Measurements from ENCODE around the gene GNGT1.
"Not testable (repeated sequence)": the region's sequence is repeated elsewhere in the genome, so short reads cannot be mapped to it uniquely, and the experiment has no call there.

Gene GNGT1

GRCh38 chr7:93910076-93910994 lies 4.0 kb downstream of the GNGT1 start:
- DNase-seq: no peak

GRCh38 chr7:93911242-93911641 lies 4.9 kb downstream of the GNGT1 start:
- DNase-seq: not testable (repeated sequence)

DNA sequence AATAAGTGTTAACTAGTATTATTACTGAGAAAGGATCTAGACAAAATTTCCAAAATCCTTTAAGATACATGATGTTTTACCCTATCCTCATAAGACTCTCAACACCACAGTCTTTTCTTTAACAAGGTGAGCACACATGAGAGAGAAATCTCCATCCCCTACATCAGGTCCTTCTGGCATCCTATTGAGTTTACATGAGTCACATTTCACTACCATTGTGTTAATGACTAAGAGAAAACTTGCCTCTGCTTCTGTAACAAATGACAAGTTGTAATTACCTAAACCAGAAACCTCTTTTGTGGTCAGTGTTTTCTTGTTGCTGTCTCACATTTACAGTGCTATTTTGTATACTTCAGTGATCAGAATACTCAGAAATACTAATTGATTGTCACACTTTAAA lies 5.3 kb downstream of the GNGT1 start:
- DNase-seq: not testable (repeated sequence)

DNA sequence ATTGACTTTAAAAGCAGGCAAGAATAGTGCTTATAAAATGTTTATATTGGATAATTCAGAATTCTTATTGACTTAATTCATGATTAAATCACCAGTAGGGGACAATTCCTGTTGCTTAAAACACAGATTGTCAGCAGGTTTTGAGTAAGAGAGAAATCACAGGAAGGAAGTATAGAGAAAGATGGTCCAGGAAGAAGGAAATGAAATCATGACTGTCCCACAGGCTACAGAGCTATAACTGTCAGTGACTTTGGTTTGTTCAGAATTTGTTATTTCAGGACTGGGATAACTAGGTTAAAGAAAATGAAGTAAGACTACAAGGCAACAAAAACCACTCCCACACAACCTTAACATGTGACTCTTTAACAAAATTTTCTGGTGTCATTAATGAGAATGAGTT lies 6.8 kb downstream of the GNGT1 start:
- DNase-seq: peak in 1 of 4 experiments; percentile 3

GRCh38 chr7:93914581-93915066 lies 8.3 kb downstream of the GNGT1 start:
- no peak for DNase-seq

DNA sequence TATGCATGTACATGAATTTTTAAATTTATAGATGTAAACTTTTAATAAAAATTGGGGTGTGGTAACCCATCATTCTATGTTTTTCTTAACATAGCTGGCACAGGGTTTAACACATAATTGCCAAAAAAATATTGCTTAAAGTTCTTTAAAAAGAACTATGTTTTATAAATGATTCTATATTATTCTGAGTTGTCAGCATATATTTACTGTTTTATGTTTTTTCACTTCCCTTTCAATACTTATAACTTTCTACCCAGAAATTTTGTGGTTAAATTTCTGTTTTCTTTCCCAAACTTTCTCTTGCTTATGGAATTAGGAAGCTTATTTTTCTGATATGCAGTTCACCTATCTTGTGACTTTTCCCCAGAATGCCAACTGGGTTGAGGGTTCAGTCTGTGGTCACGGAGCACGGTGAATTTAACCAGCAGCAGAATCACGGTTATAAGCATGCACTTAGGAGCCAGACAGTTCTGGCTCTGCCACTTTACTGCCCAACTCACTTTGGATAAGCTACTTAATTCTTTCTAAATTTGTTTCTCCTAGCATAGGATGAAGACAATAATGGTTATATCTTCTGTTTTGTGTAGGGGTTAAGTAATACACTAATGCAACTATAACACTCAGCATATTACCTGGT lies 9.0 kb downstream of the GNGT1 start:
- not testable (repeated sequence) for DNase-seq

- not testable (repeated sequence) for DNase-seq
Measured at GRCh38 chr7:93915888-93916287, 9.5 kb downstream of the GNGT1 start.

DNA sequence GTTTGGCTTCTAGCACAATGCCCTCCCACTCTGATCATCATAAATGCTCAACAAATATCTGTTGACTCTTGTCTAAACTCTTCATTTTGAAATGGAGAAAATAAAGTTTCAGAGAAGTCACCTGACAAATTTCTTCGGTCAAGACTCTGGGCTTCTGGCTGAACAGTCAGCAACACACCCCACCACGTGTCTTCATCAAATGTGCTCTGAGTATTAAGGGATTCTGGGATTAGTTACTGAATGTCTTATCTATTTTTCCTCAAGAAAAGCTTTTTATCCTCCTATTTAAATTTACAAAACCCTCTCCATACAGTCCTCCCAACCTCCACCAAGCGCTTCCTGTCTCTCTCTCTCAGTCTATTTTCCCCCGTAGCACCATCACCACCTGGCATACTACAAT lies 9.9 kb downstream of the GNGT1 start:
- DNase-seq: not testable (repeated sequence)

- DNase-seq: no peak
Measured at GRCh38 chr7:93920496-93921182, 14.3 kb downstream of the GNGT1 start.

DNA sequence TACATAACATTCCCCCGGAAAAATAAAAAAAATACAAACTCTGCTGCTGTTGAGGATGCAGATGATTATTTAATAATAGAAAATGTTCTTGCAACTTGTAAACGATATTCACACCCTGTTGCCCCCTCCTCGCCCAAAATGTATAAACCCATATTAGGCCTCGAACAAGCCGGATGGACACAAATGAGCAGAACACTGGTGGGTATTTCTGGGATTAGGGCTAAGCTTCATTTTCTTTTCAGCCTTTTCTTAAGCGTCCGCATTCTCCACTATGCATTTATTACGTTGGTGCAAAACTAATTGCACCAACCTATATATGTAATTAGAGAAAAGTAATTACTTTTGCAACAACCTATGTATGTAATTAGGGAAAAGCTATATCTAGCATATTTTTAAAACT lies 14.8 kb downstream of the GNGT1 start:
- no peak for DNase-seq

DNA sequence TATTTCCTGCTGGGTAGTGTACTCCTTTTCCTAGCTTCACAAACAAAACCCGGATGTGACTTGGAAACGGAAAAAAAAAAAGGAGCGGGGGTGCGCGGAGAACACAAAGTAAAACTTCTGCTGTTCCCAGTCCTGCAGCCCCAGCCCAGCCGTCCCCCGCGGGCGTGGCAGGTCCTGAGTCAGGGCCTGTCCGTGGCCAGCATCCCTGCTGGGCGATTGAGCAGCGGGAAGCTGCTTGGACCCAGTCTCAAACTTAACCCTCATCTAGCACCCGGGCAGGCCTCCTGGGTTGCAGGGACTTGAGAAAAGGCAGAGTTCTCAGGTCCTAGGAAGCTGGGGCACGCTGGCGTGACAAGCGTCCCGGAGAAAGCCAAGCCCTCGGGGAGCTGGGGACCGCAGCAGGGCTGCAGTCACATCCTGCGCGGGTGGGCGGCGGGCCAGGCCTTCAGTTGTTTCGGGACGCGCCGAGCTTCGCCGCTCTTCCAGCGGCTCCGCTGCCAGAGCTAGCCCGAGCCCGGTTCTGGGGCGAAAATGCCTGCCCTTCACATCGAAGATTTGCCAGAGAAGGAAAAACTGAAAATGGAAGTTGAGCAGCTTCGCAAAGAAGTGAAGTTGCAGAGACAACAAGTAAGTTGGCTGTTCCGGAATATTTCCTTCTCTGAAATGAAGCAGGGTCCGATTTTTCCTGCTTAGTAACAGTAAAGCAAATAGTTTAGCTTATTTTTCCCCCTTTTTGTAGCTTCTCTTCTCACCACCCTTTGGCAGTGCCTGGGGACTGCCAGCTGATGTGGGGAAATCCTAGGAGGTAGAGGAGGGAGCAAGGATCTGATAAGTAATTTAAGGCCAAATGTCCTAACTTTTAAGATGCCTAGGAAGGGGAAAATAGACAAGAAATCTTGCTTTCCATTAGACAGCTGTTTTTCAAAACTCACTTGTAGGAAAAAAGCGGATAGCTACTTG lies 15.5 kb downstream of the GNGT1 start, which contains the start of gene GNG11:
GNG11 (plus strand) TSS at position 129 of the 960 bp plus-strand sequence; CDS start at position 532, 403 bp downstream.
- DNase-seq: peak; percentile 37 to 65 (median 46)

DNA sequence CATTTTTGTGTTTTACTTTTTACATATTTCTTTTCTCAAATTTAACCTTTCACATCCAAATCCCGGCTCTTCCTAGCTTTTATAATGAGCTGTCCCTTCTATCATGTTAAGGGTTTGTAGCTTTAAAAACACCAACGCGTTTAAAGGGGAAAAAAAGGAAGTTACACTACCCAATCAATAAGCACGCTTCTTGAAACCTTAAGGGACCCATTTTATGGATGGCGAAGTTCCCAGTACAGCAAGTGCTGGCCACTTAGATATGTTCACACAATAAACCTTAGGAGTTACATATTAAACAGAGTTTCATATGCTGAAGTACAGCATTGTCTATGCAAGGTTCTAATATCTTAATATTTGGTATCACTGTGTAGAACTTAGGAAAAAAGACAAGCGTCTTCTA lies 16.9 kb downstream of the GNGT1 start:
- no peak for DNase-seq

GRCh38 chr7:93923942-93924341 lies 17.6 kb downstream of the GNGT1 start:
- no peak for DNase-seq

DNA sequence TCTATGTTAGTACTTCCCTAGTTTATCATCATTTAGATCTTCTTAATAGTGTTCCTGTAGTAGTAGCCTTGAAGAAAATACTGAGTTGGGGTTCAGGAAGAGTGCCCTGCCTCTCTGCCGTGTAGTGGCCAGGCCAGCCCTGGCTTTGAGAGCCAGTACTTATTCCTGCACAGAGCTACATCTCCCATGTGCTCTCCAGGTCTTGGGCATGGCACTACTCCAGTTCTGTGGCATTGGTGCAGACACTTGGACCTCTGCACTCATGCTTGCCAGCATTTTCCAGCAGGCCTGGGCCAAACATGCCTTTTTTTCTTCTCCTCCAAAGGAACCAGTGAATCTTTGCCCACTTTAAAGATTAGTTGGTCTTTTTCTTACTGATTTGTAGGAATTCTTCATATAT lies 20.4 kb downstream of the GNGT1 start:
- no peak for DNase-seq

GRCh38 chr7:93927585-93927984 lies 21.2 kb downstream of the GNGT1 start:
- DNase-seq: no peak

- no peak for DNase-seq
Measured at GRCh38 chr7:93931655-93932054, 25.3 kb downstream of the GNGT1 start.

- no peak for DNase-seq
Measured at GRCh38 chr7:93933156-93933555, 26.8 kb downstream of the GNGT1 start.

GRCh38 chr7:93935102-93935501 lies 28.7 kb downstream of the GNGT1 start:
- DNase-seq: no peak

DNA sequence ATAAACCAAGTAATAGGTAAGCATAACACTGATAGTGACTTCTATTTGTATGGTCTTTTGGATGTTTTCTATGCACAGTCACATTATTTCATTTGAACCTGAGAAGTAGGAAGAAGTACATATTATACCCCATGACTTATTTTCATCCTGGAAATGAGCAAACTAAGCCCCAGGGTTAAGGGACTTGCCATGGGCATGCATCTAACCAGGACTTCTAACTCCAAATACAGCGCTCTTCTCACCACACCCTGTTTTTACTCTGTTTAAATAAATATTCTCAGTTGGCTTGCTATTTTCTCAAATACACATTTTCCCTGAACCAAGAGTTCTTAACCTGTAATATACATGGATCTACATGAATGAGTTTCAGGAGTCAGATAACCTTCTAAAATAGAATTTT lies 31.5 kb downstream of the GNGT1 start:
- DNase-seq: no peak

- DNase-seq: no peak
Measured at GRCh38 chr7:93938293-93938692, 31.9 kb downstream of the GNGT1 start.

DNA sequence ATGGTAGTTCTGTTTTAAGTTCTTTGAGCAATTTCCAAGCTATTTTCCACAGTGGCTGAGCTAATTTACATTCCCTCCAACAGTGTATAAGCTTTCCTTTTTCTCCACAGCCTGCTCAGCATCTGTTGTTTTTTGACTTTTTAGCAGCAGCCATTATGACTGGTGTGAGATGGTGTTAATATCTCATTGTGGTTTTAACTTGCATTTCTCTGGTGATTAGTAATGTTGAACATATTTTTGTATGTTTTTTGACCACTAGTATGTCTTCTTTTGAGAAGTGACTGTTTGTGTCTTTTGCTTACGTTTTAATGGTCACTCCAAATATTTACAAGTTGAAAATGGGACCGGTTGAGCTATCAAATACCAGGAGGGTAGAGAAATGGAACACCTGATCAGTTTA lies 35.6 kb downstream of the GNGT1 start:
- no peak for DNase-seq

Data from suppressor macrophage (primary cell).